Testis (tissue), 5 donors: ENCODE results near the gene ZNG1C. TPM values are rescaled to one million over a fixed set of nuclear protein-coding genes. Genes with fewer than 3 reads are reported as not detected.
"Not testable (repeated sequence)": the region's sequence is repeated elsewhere in the genome, so short reads cannot be mapped to it uniquely, and the experiment has no call there.

ENCODE experiments used
- DNase-seq: peaks from one replicate; pipeline ENCODE4 v3.0.0-alpha.2; 2019
- H3K27ac ChIP-seq, 2 donors: fragments of 200-600 bp; sonication (generic); one replicate each; pipeline ENCODE4 v1.5.1; 2019
- H3K27me3 ChIP-seq: fragments of 200-600 bp; sonication (generic); one replicate; pipeline ENCODE4 v1.5.1; 2019
- H3K36me3 ChIP-seq: fragments of 200-600 bp; sonication (generic); one replicate; pipeline ENCODE4 v1.5.1; 2017; ENCODE audit warnings: low read depth; ENCODE audit errors: missing control alignments
- H3K4me1 ChIP-seq: fragments of 200-600 bp; sonication (generic); one replicate; pipeline ENCODE4 v1.5.1; 2019
- H3K4me3 ChIP-seq, 2 donors: fragments of 200-600 bp; sonication (generic); one replicate each; pipeline ENCODE4 v1.5.1; 2017 to 2019
- H3K9me3 ChIP-seq: fragments of 200-600 bp; sonication (generic); one replicate; pipeline ENCODE4 v1.5.1; 2017
- WGBS, 2 donors: methylation state at CpG; one replicate each; pipeline ENCODE4 v1.1.5; 2018; 5-methylcytosine and 5-hydroxymethylcytosine counted together
- intact Hi-C: fragments of 100-400 bp; cut with DNase I; formaldehyde crosslinking; loops from one replicate; pipeline ENCODE4 v1.15.1; 2023; ENCODE audit warnings: low total_unique reads
- long read RNA-seq, 2 donors: transcript quantifications; one replicate each; lab custom pipeline, GENCODE V29; 2026
- polyA plus RNA-seq: library from polyadenylated mRNA; stranded (reverse); fragments of 350-450 nt; fragmentation: Illumina TruSeq; extraction: RNeasy Lipid Tissue Mini Kit (QIAGEN cat#74804); gene quantifications from one replicate; pipeline ENCODE4 v1.2.3, GENCODE V29; 2014; ENCODE audit warnings: low read depth, low replicate concordance; ENCODE audit not compliant: insufficient read depth
- total RNA-seq, 2 donors: library from RNA; depleted of rRNA; stranded (reverse); fragments of >200 nt; gene quantifications; one replicate each; pipeline ENCODE4 v1.2.3, GENCODE V29; 2016

Gene ZNG1C
- 10 to 100 TPM; 39.0 to 47.5 TPM for total RNA-seq
- 26.7 TPM for polyA plus RNA-seq
- long read RNA-seq, donor 1, transcript CBWD3-206 (3 exons, 1,736 nt): major isoform, 16 of 17 reads
- long read RNA-seq, donor 1, partial matches to known transcripts: 0 of 17 reads
- long read RNA-seq, donor 1, other reads (novel, unspliced or antisense): 0 of 17 reads
- long read RNA-seq, donor 2, transcript CBWD3-206 (3 exons, 1,736 nt): major isoform, 6 of 12 reads
- long read RNA-seq, donor 2, partial matches to known transcripts: 6 of 12 reads
- long read RNA-seq, donor 2, other reads (novel, unspliced or antisense): 0 of 12 reads

- H3K36me3 ChIP-seq, DNase-seq, intact Hi-C loops, H3K9me3 ChIP-seq, H3K27me3 ChIP-seq, H3K4me1 ChIP-seq, H3K4me3 ChIP-seq, H3K27ac ChIP-seq: not testable (repeated sequence)
- no CpG with 5 or more reads among the region's 32 CpGs for WGBS, 2 donors
Observed at GRCh38 chr9:68241683-68242082, at the start of gene ZNG1C. Gene ZNG1C, plus strand, starts transcription at chr9:68241983. Its CDS starts 49 bp downstream, at chr9:68242032.

GRCh38 chr9:68242437-68242836, 654 bp downstream of the ZNG1C start:
- no CpG with 5 or more reads among the region's 11 CpGs for WGBS, 2 donors
- H3K27ac ChIP-seq, H3K4me3 ChIP-seq, H3K36me3 ChIP-seq, H3K9me3 ChIP-seq, H3K27me3 ChIP-seq, H3K4me1 ChIP-seq, intact Hi-C loops, DNase-seq: not testable (repeated sequence)

- H3K27me3 ChIP-seq: not testable (repeated sequence)
- WGBS, 2 donors: 89% methylated on average over 11 of the region's 16 CpGs; no CpG with 5 or more reads in 1 of the 2 donors
Observed at GRCh38 chr9:68281041-68281440, 39.3 kb downstream of the ZNG1C start.

GRCh38 chr9:68302567-68302966, 60.8 kb downstream of the ZNG1C start, which contains the start of gene FOXD4L3:
Gene FOXD4L3, plus strand, starts transcription at chr9:68302867. Its CDS starts 85 bp downstream, at chr9:68302952.
- H3K9me3 ChIP-seq, H3K27me3 ChIP-seq, H3K27ac ChIP-seq, H3K4me3 ChIP-seq, intact Hi-C loops, H3K36me3 ChIP-seq, DNase-seq, H3K4me1 ChIP-seq: not testable (repeated sequence)
- WGBS, 2 donors: 5% methylated on average over 4 of the region's 15 CpGs; no CpG with 5 or more reads in 1 of the 2 donors

More at GRCh38 chr9:68281041-68281440, 39.3 kb downstream of the ZNG1C start:
- H3K9me3 ChIP-seq, DNase-seq, H3K4me1 ChIP-seq, H3K4me3 ChIP-seq, H3K27ac ChIP-seq, H3K36me3 ChIP-seq, intact Hi-C loops: not testable (repeated sequence)

GRCh38 chr9:68303771-68304170, 62.0 kb downstream of the ZNG1C start:
- intact Hi-C loops, H3K27me3 ChIP-seq, H3K4me3 ChIP-seq, H3K27ac ChIP-seq, H3K9me3 ChIP-seq, H3K4me1 ChIP-seq, H3K36me3 ChIP-seq, DNase-seq: not testable (repeated sequence)
- no CpG with 5 or more reads among the region's 30 CpGs for WGBS, 2 donors

GRCh38 chr9:68304212-68304611, 62.4 kb downstream of the ZNG1C start:
- H3K27ac ChIP-seq, H3K4me3 ChIP-seq, H3K36me3 ChIP-seq, H3K4me1 ChIP-seq, H3K9me3 ChIP-seq, DNase-seq, intact Hi-C loops, H3K27me3 ChIP-seq: not testable (repeated sequence)
- 11% methylated on average over 13 of the region's 21 CpGs; no CpG with 5 or more reads in 1 of the 2 donors for WGBS, 2 donors

- H3K27ac ChIP-seq, intact Hi-C loops, H3K4me1 ChIP-seq, H3K4me3 ChIP-seq, DNase-seq, H3K27me3 ChIP-seq, H3K9me3 ChIP-seq, H3K36me3 ChIP-seq: not testable (repeated sequence)
- WGBS, 2 donors: 18 to 25% methylated on average over 3 of the region's 4 CpGs
Observed at GRCh38 chr9:68304777-68305176, 63.0 kb downstream of the ZNG1C start.

- DNase-seq, H3K36me3 ChIP-seq, H3K4me3 ChIP-seq, H3K9me3 ChIP-seq, H3K27me3 ChIP-seq, intact Hi-C loops, H3K4me1 ChIP-seq, H3K27ac ChIP-seq: not testable (repeated sequence)
- WGBS, 2 donors: 22% methylated on average over 9 of the region's 21 CpGs; no CpG with 5 or more reads in 1 of the 2 donors
Observed at GRCh38 chr9:68305680-68306285, 64.0 kb downstream of the ZNG1C start.

- WGBS, 2 donors: 21% methylated on average over 7 of the region's 37 CpGs; no CpG with 5 or more reads in 1 of the 2 donors
- H3K9me3 ChIP-seq, H3K4me3 ChIP-seq, H3K27ac ChIP-seq, intact Hi-C loops, DNase-seq, H3K27me3 ChIP-seq, H3K4me1 ChIP-seq, H3K36me3 ChIP-seq: not testable (repeated sequence)
Observed at GRCh38 chr9:68306391-68306964, 64.7 kb downstream of the ZNG1C start.

- 20% methylated on average over 16 of the region's 35 CpGs; no CpG with 5 or more reads in 1 of the 2 donors for WGBS, 2 donors
- H3K27me3 ChIP-seq, H3K36me3 ChIP-seq, H3K9me3 ChIP-seq, H3K27ac ChIP-seq, DNase-seq, H3K4me1 ChIP-seq, H3K4me3 ChIP-seq, intact Hi-C loops: not testable (repeated sequence)
Observed at GRCh38 chr9:68307127-68307526, 65.3 kb downstream of the ZNG1C start.

GRCh38 chr9:68307654-68308053, 65.9 kb downstream of the ZNG1C start:
- DNase-seq, H3K27ac ChIP-seq, H3K4me1 ChIP-seq, H3K4me3 ChIP-seq, H3K9me3 ChIP-seq, H3K36me3 ChIP-seq, intact Hi-C loops, H3K27me3 ChIP-seq: not testable (repeated sequence)
- WGBS, 2 donors: 15 to 24% methylated on average over 8 to 20 of the region's 21 CpGs

GRCh38 chr9:68311208-68311607, 69.4 kb downstream of the ZNG1C start:
- WGBS, 2 donors: no CpG with 5 or more reads among the region's 5 CpGs
- intact Hi-C loops, H3K27ac ChIP-seq, H3K36me3 ChIP-seq, H3K4me1 ChIP-seq, H3K9me3 ChIP-seq, H3K27me3 ChIP-seq, DNase-seq, H3K4me3 ChIP-seq: not testable (repeated sequence)
